Measurements from ENCODE around the gene PTPRD.

DNA sequence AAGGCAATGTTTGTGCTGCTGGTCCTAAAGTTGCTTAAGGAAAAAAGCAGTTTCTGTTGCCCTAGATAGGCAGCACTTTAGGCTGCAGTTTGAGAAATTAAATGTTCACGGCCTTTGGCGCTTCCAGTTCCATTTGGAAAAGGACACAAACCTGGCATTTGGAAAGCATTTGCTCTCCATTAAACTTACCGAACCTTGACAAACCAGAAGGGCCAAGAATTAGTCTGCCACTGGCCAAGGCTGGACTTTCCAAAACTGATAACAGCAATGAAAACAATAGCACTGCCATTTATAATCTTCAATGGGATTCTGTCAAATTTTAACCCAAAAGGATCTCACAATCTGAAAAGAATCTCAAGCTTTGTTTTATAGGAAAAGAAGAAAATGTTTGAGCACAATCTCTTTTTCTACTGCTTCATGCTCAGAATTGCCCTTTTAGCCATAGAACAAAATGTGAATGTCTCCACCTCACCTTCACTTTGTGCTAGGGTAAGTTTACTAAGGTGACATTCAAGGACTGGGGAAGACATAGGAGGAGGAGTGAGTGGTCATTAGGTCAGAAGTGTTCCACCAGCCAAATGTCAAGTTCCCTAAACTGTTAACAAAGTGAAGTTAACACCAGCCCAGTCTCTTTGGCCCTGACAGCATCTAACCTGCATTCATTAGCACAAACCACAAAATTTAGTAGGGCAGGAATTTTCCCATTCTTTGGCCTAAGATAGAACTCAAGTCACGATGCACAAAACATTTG is 2229.8 kb downstream of the PTPRD start:
- TF ChIP-seq CTCF (conservative IDR thresholded peaks at IDR 0.05; ENCODE audit: low read depth, low read length) (no peak), EZH2 (IDR thresholded peaks at IDR 0.05; ENCODE audit: borderline replicate concordance, low read depth, low read length, poor library complexity, severe bottlenecking) (no peak)
